Breast epithelium (tissue), 4 donors: Measurements from ENCODE around the gene TUFT1. TPM values are rescaled to one million over a fixed set of nuclear protein-coding genes. Genes with fewer than 3 reads are reported as not detected.

Experiments used
- DNase-seq, 2 donors: peaks; one replicate each; pipeline ENCODE4 v3.0.0-alpha.2; 2019; ENCODE audit warnings: low spot score in 2 of 2
- H3K27ac ChIP-seq, 2 donors: fragments of 200-600 bp; sonication (generic) in 1 of 2; one replicate each; pipeline ENCODE4 v1.5.1; 2016 to 2019; ENCODE audit warnings: mild to moderate bottlenecking in 1 of 2
- H3K27me3 ChIP-seq, 2 donors: fragments of 200-600 bp; sonication (generic) in 1 of 2; one replicate each; pipeline versions ENCODE4 v1.5.1 to v1.6.0; 2017 to 2019; ENCODE audit warnings: control low read depth in 1 of 2, mild to moderate bottlenecking in 1 of 2
- H3K36me3 ChIP-seq: fragments of 200-600 bp; one replicate; pipeline ENCODE4 v1.5.1; 2019
- H3K4me1 ChIP-seq, 2 donors: fragments of 200-600 bp; sonication (generic); one replicate each; pipeline ENCODE4 v1.5.1; 2016 to 2019; ENCODE audit warnings: control low read depth in 1 of 2
- H3K4me3 ChIP-seq, 3 donors: fragments of 200-600 bp; sonication (generic); 1 replicate in 2 of 3; 2 replicates in 1 of 3; pipeline ENCODE4 v1.5.1; 2016 to 2019; ENCODE audit warnings: mild to moderate bottlenecking in 3 of 3, moderate library complexity in 2 of 3
- H3K9me3 ChIP-seq, 2 donors: fragments of 200-600 bp; sonication (generic) in 1 of 2; one replicate each; pipeline ENCODE4 v1.5.1; 2016 to 2019; ENCODE audit warnings: control low read depth in 1 of 2
- POLR2A ChIP-seq: fragments of 450-650 bp; IDR thresholded peaks from one replicate; pipeline ENCODE4 v1.6.1; 2016; ENCODE audit warnings: antibody characterized with exemption, mild to moderate bottlenecking, moderate library complexity
- POLR2AphosphoS5 ChIP-seq, 3 donors: sonication (generic); formaldehyde crosslinking; IDR thresholded peaks; one replicate each; pipeline ENCODE4 v1.6.1; 2017; ENCODE audit warnings: antibody characterized with exemption in 3 of 3
- intact Hi-C: fragments of 100-400 bp; cut with DNase I; formaldehyde crosslinking; loops from one replicate; pipeline ENCODE4 v1.15.1; 2023; ENCODE audit warnings: low total_unique reads
- total RNA-seq, 3 donors: library from RNA; depleted of rRNA; stranded (reverse); fragments of >200 nt; gene quantifications; one replicate each; pipeline ENCODE4 v1.1.0, GENCODE V29; 2016
- TF ChIP-seq, protein P1 (sequence below), 3 donors: fragments of 450-650 bp; IDR thresholded peaks; one replicate each; pipeline ENCODE4 v1.5.1; 2016 to 2017; ENCODE audit warnings: antibody characterized with exemption in 3 of 3, mild to moderate bottlenecking in 3 of 3, moderate library complexity in 3 of 3

TUFT1 gene
- total RNA-seq, 3 donors from 2014 or later: 7.2 to 21.2 (median 13.4) TPM

GRCh38 chr1:151619489-151620093 lies 79.5 kb downstream of the TUFT1 start:
- H3K4me1 ChIP-seq: no peaks in the 10 kb centered on the region

GRCh38 chr1:151620286-151620685 lies 80.2 kb downstream of the TUFT1 start:
- intact Hi-C loops: no loop called here
- no peaks in the 10 kb centered on the region for H3K27me3 ChIP-seq
- no peak for DNase-seq
- no peaks in the 10 kb centered on the region for H3K36me3 ChIP-seq
- no peak overlapping the region for H3K4me3 ChIP-seq
- peak overlapping the region; percentile 61 to 69 for H3K27ac ChIP-seq
- TF ChIP-seq POLR2A (no peak), POLR2AphosphoS5 (IDR thresholded peaks at IDR 0.05) (no peak)
- TF ChIP-seq, protein P1, sequence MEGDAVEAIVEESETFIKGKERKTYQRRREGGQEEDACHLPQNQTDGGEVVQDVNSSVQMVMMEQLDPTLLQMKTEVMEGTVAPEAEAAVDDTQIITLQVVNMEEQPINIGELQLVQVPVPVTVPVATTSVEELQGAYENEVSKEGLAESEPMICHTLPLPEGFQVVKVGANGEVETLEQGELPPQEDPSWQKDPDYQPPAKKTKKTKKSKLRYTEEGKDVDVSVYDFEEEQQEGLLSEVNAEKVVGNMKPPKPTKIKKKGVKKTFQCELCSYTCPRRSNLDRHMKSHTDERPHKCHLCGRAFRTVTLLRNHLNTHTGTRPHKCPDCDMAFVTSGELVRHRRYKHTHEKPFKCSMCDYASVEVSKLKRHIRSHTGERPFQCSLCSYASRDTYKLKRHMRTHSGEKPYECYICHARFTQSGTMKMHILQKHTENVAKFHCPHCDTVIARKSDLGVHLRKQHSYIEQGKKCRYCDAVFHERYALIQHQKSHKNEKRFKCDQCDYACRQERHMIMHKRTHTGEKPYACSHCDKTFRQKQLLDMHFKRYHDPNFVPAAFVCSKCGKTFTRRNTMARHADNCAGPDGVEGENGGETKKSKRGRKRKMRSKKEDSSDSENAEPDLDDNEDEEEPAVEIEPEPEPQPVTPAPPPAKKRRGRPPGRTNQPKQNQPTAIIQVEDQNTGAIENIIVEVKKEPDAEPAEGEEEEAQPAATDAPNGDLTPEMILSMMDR (IDR thresholded peaks at IDR 0.05): no peak
- no peaks in the 10 kb centered on the region for H3K9me3 ChIP-seq
- H3K4me1 ChIP-seq: no peaks in the 10 kb centered on the region

More at GRCh38 chr1:151619489-151620093, 79.5 kb downstream of the TUFT1 start:
- Histone ChIP-seq H3K27ac (peak overlapping the region; percentile 61 to 69), H3K36me3 (no peaks in the 10 kb centered on the region), H3K4me3 (no peak overlapping the region), H3K27me3 (no peaks in the 10 kb centered on the region), H3K9me3 (no peaks in the 10 kb centered on the region)
- no peak for DNase-seq
- TF ChIP-seq, protein P1 (IDR thresholded peaks at IDR 0.05): no peak
- no peak for TF ChIP-seq POLR2A
- no peak for TF ChIP-seq POLR2AphosphoS5 (IDR thresholded peaks at IDR 0.05)
- intact Hi-C loops: no loop called here

DNA sequence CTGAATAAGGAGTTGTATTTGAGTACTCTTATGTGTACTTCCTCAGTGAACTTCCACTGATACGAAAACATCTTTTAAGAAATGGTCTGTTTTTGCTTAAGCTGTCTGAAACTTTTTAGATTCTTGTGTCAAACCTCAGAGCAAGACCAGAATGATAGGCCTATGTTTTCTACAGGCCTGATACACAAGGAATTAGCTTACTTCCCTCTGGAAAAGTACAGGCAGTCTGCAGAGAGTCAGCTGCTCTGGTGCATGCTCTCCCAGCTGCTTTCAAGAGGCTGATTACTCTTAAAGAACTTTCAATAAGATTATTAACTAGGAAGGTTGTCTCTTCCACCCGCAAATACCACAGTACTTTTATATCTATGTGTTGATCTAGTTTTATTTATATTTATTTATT lies 81.2 kb downstream of the TUFT1 start:
- H3K4me1 ChIP-seq: no peaks in the 10 kb centered on the region
- intact Hi-C loops: no loop called here
- H3K27me3 ChIP-seq: no peaks in the 10 kb centered on the region
- peak overlapping the region; percentile 50 to 69 for H3K27ac ChIP-seq
- no peaks in the 10 kb centered on the region for H3K36me3 ChIP-seq
- no peaks in the 10 kb centered on the region for H3K9me3 ChIP-seq
- TF ChIP-seq POLR2A (no peak), POLR2AphosphoS5 (IDR thresholded peaks at IDR 0.05) (no peak)
- TF ChIP-seq, protein P1 (IDR thresholded peaks at IDR 0.05): no peak
- no peak for DNase-seq
- no peak overlapping the region for H3K4me3 ChIP-seq

GRCh38 chr1:151624783-151625182 lies 84.7 kb downstream of the TUFT1 start:
- H3K4me3 ChIP-seq: no peak overlapping the region
- intact Hi-C loops: no loop called here
- no peak for TF ChIP-seq POLR2A
- H3K9me3 ChIP-seq: no peaks in the 10 kb centered on the region
- no peak for DNase-seq
- H3K36me3 ChIP-seq: no peaks in the 10 kb centered on the region
- no peaks in the 10 kb centered on the region for H3K4me1 ChIP-seq
- peak overlapping the region in 1 of 2 donors; percentile 38 for H3K27ac ChIP-seq
- no peaks in the 10 kb centered on the region for H3K27me3 ChIP-seq

GRCh38 chr1:151626740-151627334 lies 86.7 kb downstream of the TUFT1 start:
- no peak for DNase-seq
- no peaks in the 10 kb centered on the region for H3K27me3 ChIP-seq
- H3K9me3 ChIP-seq: no peaks in the 10 kb centered on the region
- no peaks in the 10 kb centered on the region for H3K4me1 ChIP-seq
- no peak overlapping the region for H3K4me3 ChIP-seq
- no peaks in the 10 kb centered on the region for H3K36me3 ChIP-seq
- intact Hi-C loops: no loop called here
- no peak overlapping the region for H3K27ac ChIP-seq
- TF ChIP-seq, protein P1 (IDR thresholded peaks at IDR 0.05): no peak
- TF ChIP-seq POLR2A (no peak), POLR2AphosphoS5 (IDR thresholded peaks at IDR 0.05) (no peak)
